Thymus (tissue), 11 donors: ENCODE results near the gene NOP56. TPM values are rescaled to one million over a fixed set of nuclear protein-coding genes. Genes with fewer than 3 reads are reported as not detected.

Source experiments
- DNase-seq, 9 donors: peaks; one replicate each; pipeline ENCODE4 v3.0.0-alpha.2; 2013; ENCODE audit warnings: low spot score in 9 of 9, low read depth in 6 of 9, missing footprints in 1 of 9
- H3K27ac ChIP-seq, 2 donors: one replicate each; pipeline ENCODE4 v1.5.1; 2013; ENCODE audit warnings: control low read depth in 1 of 2, low read depth in 1 of 2, low read length in 1 of 2, mild to moderate bottlenecking in 1 of 2, moderate library complexity in 1 of 2
- H3K27me3 ChIP-seq, 2 donors: one replicate each; pipeline ENCODE4 v1.5.1; 2013; ENCODE audit warnings: low read length in 1 of 2; ENCODE audit not compliant: control insufficient read depth in 2 of 2, insufficient read depth in 1 of 2
- H3K36me3 ChIP-seq, 2 donors: one replicate each; pipeline ENCODE4 v1.5.1; 2013; ENCODE audit warnings: low read length in 1 of 2, mild to moderate bottlenecking in 1 of 2, moderate library complexity in 1 of 2; ENCODE audit not compliant: control insufficient read depth in 2 of 2, insufficient read depth in 2 of 2
- H3K4me1 ChIP-seq, 2 donors: one replicate each; pipeline ENCODE4 v1.5.1; 2013; ENCODE audit warnings: low read length in 2 of 2; ENCODE audit not compliant: control insufficient read depth in 2 of 2, insufficient read depth in 2 of 2
- H3K4me3 ChIP-seq, 2 donors: one replicate each; pipeline ENCODE4 v1.5.1; 2013; ENCODE audit warnings: low read length in 2 of 2, control low read depth in 1 of 2, mild to moderate bottlenecking in 1 of 2
- H3K9me3 ChIP-seq, 2 donors: one replicate each; pipeline ENCODE4 v1.5.1; 2013; ENCODE audit warnings: low read length in 1 of 2, mild to moderate bottlenecking in 1 of 2; ENCODE audit not compliant: control insufficient read depth in 2 of 2, insufficient read depth in 1 of 2
- WGBS: extraction: QIAGEN DNeasy Blood & Tissue Kit; methylation state at CpG from one replicate; pipeline ENCODE4 v1.1.7; 2013; 5-methylcytosine and 5-hydroxymethylcytosine counted together
- polyA plus RNA-seq: library from polyadenylated mRNA; stranded (reverse); fragments of 200-250 nt; gene quantifications from one replicate; pipeline ENCODE4 v1.2.3, GENCODE V29; 2013
- total RNA-seq: library from RNA; stranded (reverse); fragments of 120-200 nt; gene quantifications from one replicate; pipeline ENCODE4 v1.2.4, GENCODE V29; 2013
- donor health status: healthy.

The NOP56 gene
- total and polyA plus RNA-seq, 2 donors, result 152 to 236 TPM

DNA sequence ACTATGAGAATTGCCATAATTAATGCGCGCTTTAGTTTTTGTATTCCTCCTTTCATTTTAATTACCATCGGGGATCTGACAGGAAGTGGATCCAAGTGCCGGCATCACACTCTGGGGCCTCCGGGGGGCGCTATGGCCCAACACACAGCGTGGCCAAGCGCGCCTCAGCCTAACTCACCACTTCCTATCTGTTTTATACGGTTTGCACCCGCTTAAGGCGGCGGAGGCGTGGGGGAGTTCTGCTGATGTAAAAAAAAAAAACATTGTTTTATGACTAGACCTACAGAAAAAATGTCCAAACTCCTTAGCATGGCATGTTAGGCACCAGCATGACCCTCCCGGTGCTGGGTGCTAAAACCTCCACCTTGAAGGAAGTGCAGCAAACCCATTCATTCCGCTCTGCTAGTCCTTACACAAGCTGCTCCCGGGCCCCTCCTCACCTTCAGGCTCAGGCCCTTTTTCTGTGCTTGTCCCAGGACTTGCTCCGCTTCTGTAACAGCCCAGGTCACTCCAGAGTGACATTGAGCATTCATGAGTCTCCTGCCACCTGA, 35.7 kb downstream of the NOP56 start:
- H3K27ac ChIP-seq, result no peak overlapping the region
- H3K4me3 ChIP-seq, result no peak overlapping the region
- peak in 8 of 9 donors; percentile 11 to 81 (median 46) for DNase-seq
- no peaks in the 10 kb centered on the region for H3K36me3 ChIP-seq
- no peaks in the 10 kb centered on the region for H3K9me3 ChIP-seq
- 19% methylated on average over 18 of the region's 18 CpGs for WGBS
- peaks cover 47 to 62% of the 10 kb centered on the region in 2 donors for H3K27me3 ChIP-seq
- peaks cover 0 to 6% of the 10 kb centered on the region in 2 donors for H3K4me1 ChIP-seq

DNA sequence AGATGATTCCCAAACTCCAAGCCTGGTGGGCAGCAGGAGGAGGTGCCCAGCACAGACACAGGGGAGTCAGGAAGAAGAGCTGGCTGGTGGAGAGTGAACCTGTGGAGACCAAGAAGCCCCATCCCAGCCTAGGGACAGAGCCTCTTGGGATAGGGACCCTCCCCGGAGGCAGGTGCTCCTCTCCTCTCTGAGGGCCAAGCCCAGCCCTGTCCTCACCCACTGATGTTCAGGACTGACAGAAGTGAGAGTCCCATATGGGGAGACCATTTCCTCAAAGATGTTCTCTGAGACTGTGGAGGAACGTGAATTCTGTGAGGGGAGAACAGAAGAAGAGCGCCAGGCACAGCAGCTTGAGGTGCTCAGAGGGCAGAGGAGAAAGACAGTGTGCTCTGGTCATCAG, 37.8 kb downstream of the NOP56 start:
- no peak for DNase-seq
- no peak overlapping the region for H3K4me3 ChIP-seq
- no peak overlapping the region for H3K27ac ChIP-seq
- WGBS, result 88% methylated on average over 3 of the region's 3 CpGs
- H3K4me1 ChIP-seq, result peaks cover 0 to 6% of the 10 kb centered on the region in 2 donors
- no peaks in the 10 kb centered on the region for H3K36me3 ChIP-seq
- peaks cover 66 to 80% of the 10 kb centered on the region in 2 donors for H3K27me3 ChIP-seq
- H3K9me3 ChIP-seq, result no peaks in the 10 kb centered on the region

DNA sequence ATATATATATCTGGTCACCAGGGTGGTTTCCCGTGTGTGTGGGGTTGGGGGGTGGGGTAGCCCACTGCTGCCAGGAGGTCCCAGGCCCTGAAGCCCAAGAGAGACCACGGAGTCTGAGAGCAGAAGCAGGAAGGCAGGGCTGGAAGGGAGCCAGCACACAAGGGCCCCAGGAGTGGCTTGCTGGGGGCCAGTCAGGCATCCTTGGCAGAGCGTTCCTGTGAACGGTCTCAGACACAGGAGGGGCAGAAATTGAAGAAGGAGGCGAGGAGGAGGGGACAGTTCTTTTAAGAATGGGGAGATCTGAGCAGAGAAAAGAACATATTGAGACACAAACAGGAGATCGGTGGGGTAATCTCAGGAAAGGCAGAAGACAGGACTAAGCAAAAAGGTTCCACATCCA, 38.3 kb downstream of the NOP56 start:
- 37% methylated on average over 6 of the region's 6 CpGs for WGBS
- Histone ChIP-seq H3K27ac (no peak overlapping the region), H3K36me3 (no peaks in the 10 kb centered on the region), H3K27me3 (peaks cover 71 to 83% of the 10 kb centered on the region in 2 donors), H3K4me1 (peaks cover 0 to 6% of the 10 kb centered on the region in 2 donors), H3K9me3 (no peaks in the 10 kb centered on the region), H3K4me3 (no peak overlapping the region)
- DNase-seq, result no peak

DNA sequence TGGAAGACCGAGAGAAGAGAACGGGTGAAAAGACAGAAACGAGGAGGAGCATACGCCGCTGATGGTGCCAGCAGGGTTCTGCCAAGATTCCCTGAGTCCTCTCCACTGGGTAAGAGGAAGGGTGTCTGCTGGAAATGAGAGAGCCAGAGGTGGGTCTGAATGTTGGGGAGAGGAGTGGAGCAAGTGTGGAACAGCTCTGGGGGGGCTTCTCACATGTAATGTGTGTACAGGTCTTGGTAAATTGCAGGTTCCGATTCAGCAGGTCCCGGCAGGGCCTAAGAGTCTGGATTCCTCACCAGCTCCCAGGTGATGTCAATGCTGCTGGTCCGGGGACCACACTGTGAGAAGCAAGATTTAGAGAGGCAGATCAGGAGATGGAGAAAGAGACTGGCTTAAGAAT, 38.7 kb downstream of the NOP56 start:
- 91% methylated on average over 8 of the region's 8 CpGs for WGBS
- H3K27ac ChIP-seq, result no peak overlapping the region
- DNase-seq, result no peak

DNA sequence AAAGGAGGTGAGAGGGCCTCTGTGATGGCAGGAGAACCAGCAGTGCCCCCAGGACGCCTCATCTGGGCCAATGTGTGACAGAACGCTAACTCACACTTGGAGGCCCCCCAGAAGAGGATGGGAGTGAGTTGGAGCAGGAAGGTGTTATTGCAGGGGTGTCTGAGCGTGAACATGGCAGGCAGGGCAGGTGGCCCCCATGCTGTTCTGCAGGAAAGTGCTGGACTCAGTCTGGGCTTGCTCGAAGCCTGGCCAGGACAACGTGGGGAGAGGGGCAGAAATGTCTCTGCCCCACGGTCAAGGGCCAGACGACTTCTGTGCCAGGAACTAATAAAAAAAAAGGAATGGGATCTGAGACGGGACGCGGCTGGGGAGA, 39.2 kb downstream of the NOP56 start:
- peak overlapping the region in 1 of 2 donors; percentile 53 for H3K27ac ChIP-seq
- WGBS, result 92% methylated on average over 10 of the region's 10 CpGs

More for the DNA sequence above, 38.7 kb downstream of the NOP56 start:
- peaks cover 0 to 6% of the 10 kb centered on the region in 2 donors for H3K4me1 ChIP-seq
- peaks cover 74 to 88% of the 10 kb centered on the region in 2 donors for H3K27me3 ChIP-seq
- H3K9me3 ChIP-seq, result no peaks in the 10 kb centered on the region
- no peak overlapping the region for H3K4me3 ChIP-seq
- H3K36me3 ChIP-seq, result no peaks in the 10 kb centered on the region

DNA sequence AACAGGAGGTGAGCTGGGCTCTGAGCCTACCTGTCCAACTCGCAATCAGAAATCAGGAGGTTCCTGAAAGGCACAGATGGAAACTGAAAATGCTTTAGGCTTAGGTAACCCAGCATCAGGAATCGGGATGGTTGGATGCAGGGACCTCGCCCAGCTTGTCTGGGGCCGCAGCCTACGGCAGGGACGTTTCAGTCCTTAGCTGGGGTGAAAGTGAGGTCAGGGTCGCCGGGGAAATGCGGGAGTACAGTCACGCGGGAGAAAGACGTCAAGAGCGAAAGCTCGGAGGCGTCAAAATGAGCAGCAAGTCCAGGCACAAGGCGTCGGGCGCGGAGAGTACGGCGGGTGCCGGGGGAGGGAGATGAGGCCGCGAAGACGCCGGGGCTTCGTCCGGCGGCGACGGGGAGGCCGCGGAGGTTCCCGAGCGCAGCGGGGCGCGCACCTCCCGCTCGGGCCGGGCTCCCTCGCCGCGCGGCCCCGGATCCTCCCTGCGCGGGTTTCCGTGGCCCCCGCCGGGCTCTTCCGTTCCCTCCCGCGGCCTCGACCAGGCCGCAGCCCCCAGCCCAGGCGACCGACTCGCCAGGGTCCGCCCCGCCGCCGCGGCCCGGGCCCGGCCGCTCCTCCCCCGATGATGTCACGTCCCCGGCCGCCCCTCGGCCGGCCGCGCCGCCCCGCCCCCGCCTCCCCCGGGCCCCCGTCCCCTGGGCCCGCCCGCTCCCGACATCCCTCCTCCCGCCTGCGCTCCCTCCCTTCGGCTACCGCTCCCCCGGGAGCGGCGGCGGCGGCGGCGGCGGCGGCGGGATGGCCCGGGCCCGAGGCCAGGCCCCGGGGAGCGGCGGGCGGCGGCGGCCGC, 39.8 kb downstream of the NOP56 start, which contains the start of gene EBF4:
Gene EBF4, plus strand, starts transcription at position 745 of the 850 bp plus-strand sequence. CDS start 866 bp downstream, outside the sequence.
- Histone ChIP-seq H3K27me3 (peaks cover 74 to 90% of the 10 kb centered on the region in 2 donors), H3K27ac (peak within 1 kb of the TSS in 1 of 2 donors; percentile 53), H3K9me3 (no peaks in the 10 kb centered on the region), H3K4me1 (peaks cover 0 to 6% of the 10 kb centered on the region in 2 donors), H3K36me3 (no peaks in the 10 kb centered on the region), H3K4me3 (peak within 1 kb of the TSS in 1 of 2 donors; percentile 59)
- DNase-seq, result peak in 2 of 9 donors; percentile 9 to 28
- WGBS, result 7% methylated on average over 99 of the region's 106 CpGs

More for the DNA sequence above, 39.2 kb downstream of the NOP56 start:
- Histone ChIP-seq H3K9me3 (no peaks in the 10 kb centered on the region), H3K4me3 (no peak overlapping the region), H3K4me1 (peaks cover 0 to 6% of the 10 kb centered on the region in 2 donors), H3K36me3 (no peaks in the 10 kb centered on the region), H3K27me3 (peaks cover 74 to 91% of the 10 kb centered on the region in 2 donors)
- no peak for DNase-seq

DNA sequence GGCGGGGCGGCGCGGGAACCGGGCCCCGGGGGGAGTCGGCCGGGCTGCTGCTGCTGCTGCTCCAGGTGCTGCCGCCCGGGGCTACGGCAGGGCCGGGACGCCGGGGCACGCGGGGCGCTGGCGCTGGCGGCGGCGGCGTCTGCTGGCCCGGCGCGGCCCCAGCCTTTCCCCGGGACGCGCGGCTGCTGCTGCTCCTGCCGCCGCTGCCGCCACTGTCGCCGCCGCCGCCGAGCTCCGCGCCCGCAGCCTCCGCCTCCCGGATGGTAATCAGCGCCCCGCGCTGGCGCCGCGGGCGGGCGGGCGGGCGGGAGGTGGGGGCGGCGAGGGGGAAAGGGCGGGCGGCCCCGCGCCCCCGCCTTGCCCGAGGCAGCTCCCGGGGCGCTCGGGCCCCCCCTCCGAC, 40.5 kb downstream of the NOP56 start:
- Histone ChIP-seq H3K4me1 (peaks cover 0 to 4% of the 10 kb centered on the region in 2 donors), H3K9me3 (no peaks in the 10 kb centered on the region), H3K4me3 (peak overlapping the region in 1 of 2 donors; percentile 59), H3K36me3 (no peaks in the 10 kb centered on the region), H3K27me3 (peaks cover 74 to 89% of the 10 kb centered on the region in 2 donors), H3K27ac (no peak overlapping the region)
- under 1% methylated on average over 57 of the region's 64 CpGs for WGBS
- DNase-seq, result no peak

DNA sequence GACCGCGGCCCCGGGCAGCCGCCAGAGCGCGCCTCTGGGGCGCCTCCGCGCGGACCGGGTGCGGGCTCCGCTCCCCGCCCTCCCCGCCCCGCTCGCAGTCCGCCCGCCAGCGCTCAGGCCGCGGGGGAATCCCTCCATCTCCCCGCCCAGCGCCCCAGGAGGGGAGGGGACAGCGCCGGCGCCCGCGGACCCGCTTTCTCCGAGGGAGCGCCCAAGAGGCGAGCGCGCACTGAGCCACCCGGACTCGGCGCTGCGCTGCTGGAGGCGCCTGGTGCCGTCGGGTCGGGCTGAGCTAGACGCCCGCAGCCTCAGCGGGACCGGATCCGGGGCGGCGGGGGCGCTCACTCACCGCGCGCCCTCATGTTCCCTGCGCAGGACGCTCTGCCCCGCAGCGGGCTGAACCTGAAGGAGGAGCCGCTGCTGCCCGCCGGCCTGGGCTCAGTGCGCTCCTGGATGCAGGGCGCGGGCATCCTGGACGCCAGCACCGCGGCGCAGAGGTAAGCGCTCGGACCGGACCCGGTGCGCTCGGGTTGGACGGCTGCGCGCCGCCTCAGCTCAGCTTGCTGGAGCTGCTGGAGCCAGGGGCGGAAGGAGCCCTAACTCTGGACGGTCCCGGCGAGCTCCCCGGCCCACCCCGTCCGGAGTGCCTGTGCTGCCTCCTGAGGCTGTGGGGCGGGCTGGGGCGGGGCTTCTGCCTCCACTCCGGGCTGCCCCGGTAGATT, 41.0 kb downstream of the NOP56 start:
- Histone ChIP-seq H3K9me3 (no peaks in the 10 kb centered on the region), H3K36me3 (no peaks in the 10 kb centered on the region), H3K27ac (no peak overlapping the region), H3K4me3 (peak overlapping the region in 1 of 2 donors; percentile 59), H3K27me3 (peaks cover 72 to 89% of the 10 kb centered on the region in 2 donors), H3K4me1 (no peaks in the 10 kb centered on the region)
- 5% methylated on average over 83 of the region's 89 CpGs for WGBS
- DNase-seq, result peak in 1 of 9 donors; percentile 21
